K562 (cell line): Measurements from ENCODE around the gene LCN12.

Experiments
- BDP1 ChIP-seq: IDR thresholded peaks from 3 replicates; pipeline ENCODE4 v1.6.1; 2011; ENCODE audit not compliant: insufficient read length, insufficient read depth
- BRF1 ChIP-seq: IDR thresholded peaks from 3 replicates; pipeline ENCODE4 v1.6.1; 2011; ENCODE audit warnings: borderline replicate concordance, mild to moderate bottlenecking; ENCODE audit not compliant: insufficient read length; ENCODE audit errors: extremely low read depth
- CAMTA2 ChIP-seq: fragments of 250-450 bp; sonication (Bioruptor Pico); conservative IDR thresholded peaks from 2 replicates; pipeline ENCODE4 v1.5.1; 2022
- CHD2 ChIP-seq: IDR thresholded peaks from 2 replicates; pipeline ENCODE4 v1.6.1; 2011; ENCODE audit warnings: low read depth, low read length
- CTCF ChIP-seq, 3 experiments: IDR thresholded peaks in 2 of 3; conservative IDR thresholded peaks in 1 of 3; 2 replicates each; pipeline ENCODE4 v1.5.1; 2011 to 2012; ENCODE audit warnings: low read length in 3 of 3, mild to moderate bottlenecking in 3 of 3, control low read depth in 2 of 3, improper control_type of control experiment in 1 of 3, inconsistent platforms in 1 of 3, low read depth in 1 of 3, mixed read lengths in 1 of 3, moderate library complexity in 1 of 3; ENCODE audit not compliant: insufficient read depth in 2 of 3
- DMBX1 ChIP-seq: fragments of 250-450 bp; sonication (Bioruptor Pico); IDR thresholded peaks from 2 replicates; pipeline ENCODE4 v1.8.0; 2022; ENCODE audit warnings: inconsistent platforms, mild to moderate bottlenecking, moderate library complexity, borderline replicate concordance
- HDAC2 ChIP-seq: fragments of 450-650 bp; IDR thresholded peaks from 2 replicates; pipeline ENCODE4 v1.6.1; 2016; ENCODE audit warnings: mild to moderate bottlenecking
- HMG20B ChIP-seq: fragments of 250-450 bp; sonication (Bioruptor Pico); IDR thresholded peaks from 2 replicates; pipeline ENCODE4 v1.5.0; 2021; ENCODE audit warnings: mild to moderate bottlenecking
- NONO ChIP-seq, 2 experiments: fragments of 200-400 bp in 1 of 2; fragments of 450-650 bp in 1 of 2; formaldehyde crosslinking in 1 of 2; IDR thresholded peaks; 2 replicates each; pipeline ENCODE4 v1.6.1; 2017; ENCODE audit warnings: low read depth in 2 of 2, mild to moderate bottlenecking in 2 of 2, moderate library complexity in 2 of 2, low read length in 1 of 2
- PHF8 ChIP-seq: fragments of 200-600 bp; sonication (generic); IDR thresholded peaks from 2 replicates; pipeline ENCODE4 v1.6.1; 2012; ENCODE audit warnings: mixed run types, mild to moderate bottlenecking, inconsistent platforms, low read length, moderate library complexity, borderline replicate concordance
- SETDB1 ChIP-seq: IDR thresholded peaks from one replicate; pipeline ENCODE4 v1.6.1; 2012; ENCODE audit warnings: low read length, control low read depth, inconsistent platforms
- SIN3A ChIP-seq, 2 experiments: fragments of 150-350 bp in 1 of 2; IDR thresholded peaks; 2 replicates each; pipeline ENCODE4 v1.6.1; 2011 to 2016; ENCODE audit warnings: borderline replicate concordance in 2 of 2, low read depth in 2 of 2, low read length in 2 of 2, mild to moderate bottlenecking in 2 of 2, moderate library complexity in 2 of 2; ENCODE audit not compliant: control insufficient read depth in 1 of 2
- TAL1 ChIP-seq: fragments of 450-650 bp; IDR thresholded peaks from 2 replicates; pipeline ENCODE4 v1.6.1; 2016; ENCODE audit warnings: mild to moderate bottlenecking
- ZFP1 ChIP-seq: fragments of 450-650 bp; formaldehyde crosslinking; IDR thresholded peaks from 2 replicates; pipeline ENCODE4 v1.4.0; 2020; ENCODE audit warnings: mild to moderate bottlenecking, mixed read lengths

DNA sequence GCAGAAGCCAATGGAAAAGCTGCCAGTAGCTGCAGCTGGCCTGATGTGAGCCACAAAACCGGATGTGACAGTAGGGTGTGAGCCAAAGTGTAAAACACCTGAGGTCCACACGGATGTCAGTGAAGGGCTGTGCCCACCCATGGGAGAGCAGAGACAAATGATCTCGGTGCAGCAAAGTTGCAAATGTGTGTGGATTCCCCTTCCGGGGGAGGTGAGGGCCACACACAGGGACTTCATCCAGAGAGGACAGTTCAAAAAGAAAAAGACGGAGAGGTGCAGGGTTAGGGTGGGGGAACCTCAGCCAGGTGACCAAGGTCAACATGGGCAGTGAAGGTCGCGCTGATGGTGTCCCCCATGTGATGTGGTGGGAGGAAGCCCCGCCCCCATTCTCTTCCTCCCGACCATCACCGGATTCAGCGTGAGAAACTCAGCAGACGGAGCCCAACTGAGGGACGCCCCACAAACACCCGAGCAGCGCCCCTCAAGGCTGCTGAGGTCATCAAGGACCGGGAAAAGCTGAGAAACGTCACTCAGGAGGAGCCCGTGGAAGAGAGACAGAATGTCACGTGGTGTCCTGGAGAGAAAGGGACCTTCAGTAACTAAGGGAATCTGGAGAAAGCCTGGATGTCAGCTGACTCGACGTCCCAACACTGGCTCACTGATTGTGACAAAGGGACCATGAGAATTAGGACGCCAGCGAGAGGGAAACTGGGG, 13.9 kb downstream of the LCN12 start:
- no peak for TF ChIP-seq PHF8
- TF ChIP-seq HDAC2 = no peak
- TF ChIP-seq ZFP1 (CRISPR knock-in tag) = no peak
- TF ChIP-seq BDP1 = no peak
- no peak for TF ChIP-seq TAL1
- no peak for TF ChIP-seq BRF1
- no peak for TF ChIP-seq SIN3A (IDR thresholded peaks at IDR 0.05; ENCODE audit: borderline replicate concordance in 2 of 2, control insufficient read depth in 1 of 2, low read depth in 2 of 2, low read length in 2 of 2)
- TF ChIP-seq CHD2 = no peak
- no peak for TF ChIP-seq HMG20B
- no peak for TF ChIP-seq NONO (IDR thresholded peaks at IDR 0.05; ENCODE audit: low read depth in 2 of 2, low read length in 1 of 2)
- TF ChIP-seq CTCF (IDR thresholded peaks at IDR 0.05 in 2 of 3, conservative IDR thresholded peaks at IDR 0.05 in 1 of 3; ENCODE audit: insufficient read depth in 2 of 3, low read depth in 1 of 3, low read length in 3 of 3) = no peak
- no peak for TF ChIP-seq DMBX1 (CRISPR knock-in tag)
- no peak for TF ChIP-seq SETDB1
- no peak for TF ChIP-seq CAMTA2 (CRISPR knock-in tag)
